Measurements from ENCODE around the gene VPS26C.

Gene VPS26C

GRCh38 chr21:37257511-37257966 lies 9.6 kb downstream of the VPS26C start:
- no peaks in the 10 kb centered on the region for H3K27me3 ChIP-seq (replicated peaks in 2 of 5; ENCODE audit: control insufficient read depth in 4 of 5, insufficient read depth in 5 of 5, low read length in 4 of 5)
- POLR2A ChIA-PET = interaction anchor here (0.9 to 2.0 kb wide), 5 partner anchors 10 to 101 kb away, joined by 3 to 7 read pairs (median 4); partner anchors contain the start of gene VPS26C
- 3% methylated on average over 22 of the region's 22 CpGs for WGBS (ENCODE audit: insufficient coverage)
- H3K9me3 ChIP-seq (ENCODE audit: control extremely low read depth in 1 of 5, control insufficient read depth in 4 of 5, insufficient read depth in 2 of 5, low read depth in 1 of 5, low read length in 4 of 5) = no peaks in the 10 kb centered on the region
- peak; percentile 55 to 88 (median 84) for DNase-seq
- peak overlapping the region; percentile 54 to 86 (median 72) for H3K4me3 ChIP-seq (ENCODE audit: control insufficient read depth in 1 of 7, extremely low read depth in 1 of 7, insufficient read depth in 4 of 7, low read depth in 2 of 7, low read length in 6 of 7)
- peaks cover 0 to 19% (median 1%) of the 10 kb centered on the region in 4 experiments for H3K36me3 ChIP-seq (ENCODE audit: control insufficient read depth in 4 of 4, insufficient read depth in 4 of 4, low read length in 3 of 4)
- peaks cover 7 to 44% (median 23%) of the 10 kb centered on the region in 4 experiments for H3K4me1 ChIP-seq (ENCODE audit: control extremely low read depth in 1 of 4, control insufficient read depth in 4 of 4, insufficient read depth in 4 of 4, low read length in 3 of 4)
- peak overlapping the region; percentile 82 to 86 for H3K27ac ChIP-seq (ENCODE audit: insufficient read depth in 1 of 2, low read depth in 1 of 2, low read length in 2 of 2, poor library complexity in 1 of 2, severe bottlenecking in 2 of 2)
- CTCF ChIA-PET = interaction anchor here (0.6 to 2.3 kb wide), 3 partner anchors 12 to 107 kb away, joined by 3 to 10 read pairs (median 6); no protein-coding TSS in a partner anchor

GRCh38 chr21:37253991-37254390 lies 13.1 kb downstream of the VPS26C start:
- CTCF ChIA-PET = interaction anchor here (1.9 kb wide), 1 partner anchor 10 kb away, joined by 8 read pairs; no protein-coding TSS in a partner anchor
- peaks cover 0 to 5% (median 0%) of the 10 kb centered on the region in 4 experiments for H3K36me3 ChIP-seq (ENCODE audit: control insufficient read depth in 4 of 4, insufficient read depth in 4 of 4, low read length in 3 of 4)
- POLR2A ChIA-PET = no interaction called here
- no peak overlapping the region for H3K27ac ChIP-seq (ENCODE audit: insufficient read depth in 1 of 2, low read depth in 1 of 2, low read length in 2 of 2, poor library complexity in 1 of 2, severe bottlenecking in 2 of 2)
- WGBS (ENCODE audit: insufficient coverage) = 94% methylated on average over 4 of the region's 6 CpGs
- H3K27me3 ChIP-seq (replicated peaks in 2 of 5; ENCODE audit: control insufficient read depth in 4 of 5, insufficient read depth in 5 of 5, low read length in 4 of 5) = no peaks in the 10 kb centered on the region
- H3K4me1 ChIP-seq (ENCODE audit: control extremely low read depth in 1 of 4, control insufficient read depth in 4 of 4, insufficient read depth in 4 of 4, low read length in 3 of 4) = peaks cover 10 to 57% (median 28%) of the 10 kb centered on the region in 4 experiments
- no peak overlapping the region for H3K4me3 ChIP-seq (ENCODE audit: control insufficient read depth in 1 of 7, extremely low read depth in 1 of 7, insufficient read depth in 4 of 7, low read depth in 2 of 7, low read length in 6 of 7)
- no peak for DNase-seq
- no peaks in the 10 kb centered on the region for H3K9me3 ChIP-seq (ENCODE audit: control extremely low read depth in 1 of 5, control insufficient read depth in 4 of 5, insufficient read depth in 2 of 5, low read depth in 1 of 5, low read length in 4 of 5)

GRCh38 chr21:37251294-37251634 lies 15.9 kb downstream of the VPS26C start:
- H3K27me3 ChIP-seq (replicated peaks in 2 of 5; ENCODE audit: control insufficient read depth in 4 of 5, insufficient read depth in 5 of 5, low read length in 4 of 5) = no peaks in the 10 kb centered on the region
- H3K9me3 ChIP-seq (ENCODE audit: control extremely low read depth in 1 of 5, control insufficient read depth in 4 of 5, insufficient read depth in 2 of 5, low read depth in 1 of 5, low read length in 4 of 5) = peaks cover 0 to 2% (median 0%) of the 10 kb centered on the region in 5 experiments
- H3K27ac ChIP-seq (ENCODE audit: insufficient read depth in 1 of 2, low read depth in 1 of 2, low read length in 2 of 2, poor library complexity in 1 of 2, severe bottlenecking in 2 of 2) = no peak overlapping the region
- WGBS (ENCODE audit: insufficient coverage) = no CpG with 5 or more reads among the region's 2 CpGs
- POLR2A ChIA-PET = interaction anchor here (0.6 kb wide), 1 partner anchor 114 kb away, joined by 3 read pairs; no protein-coding TSS in a partner anchor
- peak in 2 of 3 donors; percentile 55 to 62 for DNase-seq
- no peak overlapping the region for H3K4me3 ChIP-seq (ENCODE audit: control insufficient read depth in 1 of 7, extremely low read depth in 1 of 7, insufficient read depth in 4 of 7, low read depth in 2 of 7, low read length in 6 of 7)
- peaks cover 3 to 36% (median 9%) of the 10 kb centered on the region in 4 experiments for H3K4me1 ChIP-seq (ENCODE audit: control extremely low read depth in 1 of 4, control insufficient read depth in 4 of 4, insufficient read depth in 4 of 4, low read length in 3 of 4)
- H3K36me3 ChIP-seq (ENCODE audit: control insufficient read depth in 4 of 4, insufficient read depth in 4 of 4, low read length in 3 of 4) = peaks cover 0 to 5% (median 0%) of the 10 kb centered on the region in 4 experiments
- CTCF ChIA-PET = interaction anchor here (0.6 to 2.0 kb wide), 8 partner anchors 12 to 171 kb away, joined by 3 to 6 read pairs (median 3); no protein-coding TSS in a partner anchor

- POLR2A ChIA-PET = no interaction called here
- no CpG with 5 or more reads among the region's 3 CpGs for WGBS (ENCODE audit: insufficient coverage)
- DNase-seq = no peak
Measured at GRCh38 chr21:37249112-37249904, 17.8 kb downstream of the VPS26C start.

GRCh38 chr21:37248298-37248697 lies 18.8 kb downstream of the VPS26C start:
- no peak for DNase-seq
- H3K36me3 ChIP-seq (ENCODE audit: control insufficient read depth in 4 of 4, insufficient read depth in 4 of 4, low read length in 3 of 4) = peaks cover 0 to 10% (median 3%) of the 10 kb centered on the region in 4 experiments
- H3K4me3 ChIP-seq (ENCODE audit: control insufficient read depth in 1 of 7, extremely low read depth in 1 of 7, insufficient read depth in 4 of 7, low read depth in 2 of 7, low read length in 6 of 7) = no peak overlapping the region
- H3K27me3 ChIP-seq (replicated peaks in 2 of 5; ENCODE audit: control insufficient read depth in 4 of 5, insufficient read depth in 5 of 5, low read length in 4 of 5) = no peaks in the 10 kb centered on the region
- POLR2A ChIA-PET = interaction anchor here (0.7 kb wide), 1 partner anchor 116 kb away, joined by 3 read pairs; no protein-coding TSS in a partner anchor
- no peak overlapping the region for H3K27ac ChIP-seq (ENCODE audit: insufficient read depth in 1 of 2, low read depth in 1 of 2, low read length in 2 of 2, poor library complexity in 1 of 2, severe bottlenecking in 2 of 2)
- CTCF ChIA-PET = interaction anchor here (0.8 to 1.6 kb wide), 2 partner anchors 11 to 100 kb away, joined by 3 to 4 read pairs; no protein-coding TSS in a partner anchor
- H3K9me3 ChIP-seq (ENCODE audit: control extremely low read depth in 1 of 5, control insufficient read depth in 4 of 5, insufficient read depth in 2 of 5, low read depth in 1 of 5, low read length in 4 of 5) = peaks cover 0 to 2% (median 0%) of the 10 kb centered on the region in 5 experiments
- WGBS (ENCODE audit: insufficient coverage) = 100% methylated on average over 1 of the region's 1 CpG
- peaks cover 4 to 43% (median 21%) of the 10 kb centered on the region in 4 experiments for H3K4me1 ChIP-seq (ENCODE audit: control extremely low read depth in 1 of 4, control insufficient read depth in 4 of 4, insufficient read depth in 4 of 4, low read length in 3 of 4)

More at GRCh38 chr21:37249112-37249904, 17.8 kb downstream of the VPS26C start:
- CTCF ChIA-PET = interaction anchor here (0.8 to 2.0 kb wide), 3 partner anchors 10 to 99 kb away, joined by 3 to 5 read pairs (median 4); no protein-coding TSS in a partner anchor
- H3K36me3 ChIP-seq (ENCODE audit: control insufficient read depth in 4 of 4, insufficient read depth in 4 of 4, low read length in 3 of 4) = peaks cover 0 to 3% (median 0%) of the 10 kb centered on the region in 4 experiments
- peaks cover 4 to 39% (median 20%) of the 10 kb centered on the region in 4 experiments for H3K4me1 ChIP-seq (ENCODE audit: control extremely low read depth in 1 of 4, control insufficient read depth in 4 of 4, insufficient read depth in 4 of 4, low read length in 3 of 4)
- no peaks in the 10 kb centered on the region for H3K27me3 ChIP-seq (replicated peaks in 2 of 5; ENCODE audit: control insufficient read depth in 4 of 5, insufficient read depth in 5 of 5, low read length in 4 of 5)
- no peak overlapping the region for H3K4me3 ChIP-seq (ENCODE audit: control insufficient read depth in 1 of 7, extremely low read depth in 1 of 7, insufficient read depth in 4 of 7, low read depth in 2 of 7, low read length in 6 of 7)
- H3K27ac ChIP-seq (ENCODE audit: insufficient read depth in 1 of 2, low read depth in 1 of 2, low read length in 2 of 2, poor library complexity in 1 of 2, severe bottlenecking in 2 of 2) = no peak overlapping the region
- peaks cover 0 to 2% (median 0%) of the 10 kb centered on the region in 5 experiments for H3K9me3 ChIP-seq (ENCODE audit: control extremely low read depth in 1 of 5, control insufficient read depth in 4 of 5, insufficient read depth in 2 of 5, low read depth in 1 of 5, low read length in 4 of 5)

GRCh38 chr21:37245151-37245550 lies 22.0 kb downstream of the VPS26C start:
- peaks cover 0 to 20% (median 12%) of the 10 kb centered on the region in 4 experiments for H3K36me3 ChIP-seq (ENCODE audit: control insufficient read depth in 4 of 4, insufficient read depth in 4 of 4, low read length in 3 of 4)
- no peaks in the 10 kb centered on the region for H3K27me3 ChIP-seq (replicated peaks in 2 of 5; ENCODE audit: control insufficient read depth in 4 of 5, insufficient read depth in 5 of 5, low read length in 4 of 5)
- CTCF ChIA-PET = interaction anchor here (1.8 to 3.1 kb wide), 5 partner anchors 10 to 193 kb away, joined by 5 to 10 read pairs (median 9); partner anchors contain the start of gene VPS26C
- peaks cover 0 to 29% (median 19%) of the 10 kb centered on the region in 4 experiments for H3K4me1 ChIP-seq (ENCODE audit: control extremely low read depth in 1 of 4, control insufficient read depth in 4 of 4, insufficient read depth in 4 of 4, low read length in 3 of 4)
- H3K4me3 ChIP-seq (ENCODE audit: control insufficient read depth in 1 of 7, extremely low read depth in 1 of 7, insufficient read depth in 4 of 7, low read depth in 2 of 7, low read length in 6 of 7) = peak overlapping the region in 3 of 7 experiments; percentile 12 to 58 (median 52)
- POLR2A ChIA-PET = interaction anchor here (0.9 kb wide), 1 partner anchor 13 kb away, joined by 4 read pairs; no protein-coding TSS in a partner anchor
- DNase-seq = no peak
- H3K27ac ChIP-seq (ENCODE audit: insufficient read depth in 1 of 2, low read depth in 1 of 2, low read length in 2 of 2, poor library complexity in 1 of 2, severe bottlenecking in 2 of 2) = no peak overlapping the region
- 96% methylated on average over 6 of the region's 8 CpGs for WGBS (ENCODE audit: insufficient coverage)
- H3K9me3 ChIP-seq (ENCODE audit: control extremely low read depth in 1 of 5, control insufficient read depth in 4 of 5, insufficient read depth in 2 of 5, low read depth in 1 of 5, low read length in 4 of 5) = peaks cover 0 to 2% (median 0%) of the 10 kb centered on the region in 5 experiments

All from common myeloid progenitor, CD34-positive (primary cell).